Progenitor cell of endocrine pancreas (in vitro differentiated cells): ENCODE data around the gene HORMAD1. TPM values are rescaled to one million over a fixed set of nuclear protein-coding genes. Genes with fewer than 3 reads are reported as not detected.

Experiments used
- DNase-seq: peaks from one replicate; pipeline ENCODE4 v3.0.0; 2021; ENCODE audit warnings: low spot score; ENCODE audit not compliant: unreplicated experiment
- H3K27ac Mint-ChIP-seq: 2 replicates; pipeline ENCODE4 v1.8.0; 2021; ENCODE audit warnings: mild to moderate bottlenecking, moderate library complexity, mixed read lengths
- H3K27me3 Mint-ChIP-seq: 2 replicates; pipeline ENCODE4 v1.8.0; 2021; ENCODE audit warnings: mixed read lengths
- H3K36me3 Mint-ChIP-seq: 2 replicates; pipeline ENCODE4 v1.8.0; 2022; ENCODE audit warnings: mixed read lengths; ENCODE audit not compliant: insufficient read depth
- H3K4me1 Mint-ChIP-seq: 2 replicates; pipeline ENCODE4 v1.8.0; 2021; ENCODE audit warnings: low read depth, mixed read lengths
- H3K4me3 Mint-ChIP-seq: 2 replicates; pipeline ENCODE4 v1.8.0; 2021; ENCODE audit warnings: low read depth, mild to moderate bottlenecking, moderate library complexity, mixed read lengths
- H3K9me3 Mint-ChIP-seq: 2 replicates; pipeline ENCODE4 v1.8.0; 2021; ENCODE audit warnings: low read depth, mixed read lengths
- CTCF ChIP-seq: fragments of 200-600 bp; sonication (generic); IDR thresholded peaks from one replicate; pipeline ENCODE4 v1.5.0; 2021; ENCODE audit warnings: antibody characterized with exemption, mild to moderate bottlenecking; ENCODE audit not compliant: unreplicated experiment
- total RNA-seq: library from RNA; stranded (reverse); gene quantifications from 2 replicates; pipeline ENCODE4 v1.2.1, GENCODE V29; 2021

The HORMAD1 gene
- total RNA-seq, 1 donor from 2014 or later: not detected

GRCh38 chr1:150749720-150750311 lies 29.1 kb upstream of the HORMAD1 start:
- H3K4me1 Mint-ChIP-seq: no peaks in the 10 kb centered on the region
- H3K4me3 Mint-ChIP-seq: no peak overlapping the region
- H3K9me3 Mint-ChIP-seq: no peaks in the 10 kb centered on the region
- TF ChIP-seq CTCF: no peak
- no peaks in the 10 kb centered on the region for H3K27me3 Mint-ChIP-seq
- no peaks in the 10 kb centered on the region for H3K36me3 Mint-ChIP-seq
- no peak overlapping the region for H3K27ac Mint-ChIP-seq
- no peak for DNase-seq

- no peaks in the 10 kb centered on the region for H3K36me3 Mint-ChIP-seq
These were observed 28.4 kb upstream of the HORMAD1 start for GRCh38 chr1:150748878-150749719.

GRCh38 chr1:150730130-150730721 lies 9.5 kb upstream of the HORMAD1 start:
- H3K27me3 Mint-ChIP-seq: no peaks in the 10 kb centered on the region
- H3K36me3 Mint-ChIP-seq: no peaks in the 10 kb centered on the region
- no peaks in the 10 kb centered on the region for H3K4me1 Mint-ChIP-seq
- H3K9me3 Mint-ChIP-seq: no peaks in the 10 kb centered on the region
- TF ChIP-seq CTCF: no peak
- H3K4me3 Mint-ChIP-seq: no peak overlapping the region
- no peak overlapping the region for H3K27ac Mint-ChIP-seq
- no peak for DNase-seq

More at GRCh38 chr1:150748878-150749719, 28.4 kb upstream of the HORMAD1 start:
- H3K27me3 Mint-ChIP-seq: no peaks in the 10 kb centered on the region
- no peaks in the 10 kb centered on the region for H3K4me1 Mint-ChIP-seq
- DNase-seq: no peak
- TF ChIP-seq CTCF: no peak
- no peak overlapping the region for H3K27ac Mint-ChIP-seq
- H3K4me3 Mint-ChIP-seq: no peak overlapping the region
- H3K9me3 Mint-ChIP-seq: no peaks in the 10 kb centered on the region

DNA sequence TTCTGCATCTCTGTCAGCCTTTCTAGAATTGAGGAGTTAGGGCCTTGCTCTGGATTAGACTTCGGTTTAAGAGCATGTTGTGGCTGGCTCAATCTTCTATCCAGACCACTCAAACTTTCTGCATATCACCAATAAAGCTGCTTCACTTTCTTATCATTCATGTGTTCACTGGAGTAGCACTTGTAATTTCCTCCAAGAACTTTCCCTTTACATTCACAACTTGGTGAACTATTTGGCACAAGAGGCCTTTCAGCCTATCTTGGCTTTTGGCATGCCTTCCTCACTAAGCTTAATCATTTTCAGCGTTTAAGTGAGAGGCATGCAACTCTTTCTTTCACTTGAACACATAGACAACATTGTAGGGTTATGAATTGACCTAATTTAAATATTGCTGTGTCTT lies 3.6 kb upstream of the HORMAD1 start:
- no peak for DNase-seq
- no peak for TF ChIP-seq CTCF
- H3K27ac Mint-ChIP-seq: no peak overlapping the region
- H3K4me3 Mint-ChIP-seq: no peak overlapping the region
- H3K36me3 Mint-ChIP-seq: no peaks in the 10 kb centered on the region
- no peaks in the 10 kb centered on the region for H3K9me3 Mint-ChIP-seq
- no peaks in the 10 kb centered on the region for H3K27me3 Mint-ChIP-seq
- no peaks in the 10 kb centered on the region for H3K4me1 Mint-ChIP-seq

- H3K4me1 Mint-ChIP-seq: no peaks in the 10 kb centered on the region
- no peaks in the 10 kb centered on the region for H3K9me3 Mint-ChIP-seq
- TF ChIP-seq CTCF: no peak
- DNase-seq: no peak
- H3K4me3 Mint-ChIP-seq: no peak overlapping the region
- H3K36me3 Mint-ChIP-seq: no peaks in the 10 kb centered on the region
- no peaks in the 10 kb centered on the region for H3K27me3 Mint-ChIP-seq
- no peak overlapping the region for H3K27ac Mint-ChIP-seq
These were observed 597 bp downstream of the HORMAD1 start for GRCh38 chr1:150720098-150720497.
